A673 (cell line): ENCODE data around the gene PIGT. TPM values are rescaled to one million over a fixed set of nuclear protein-coding genes. Genes with fewer than 3 reads are reported as not detected.
A peak's percentile ranks its signal among the peaks of the same experiment; 100 is the strongest.

Source experiments
- Bru-seq: library from RNA; stranded (reverse); fragments of 400-500 nt; gene quantifications from one replicate; lab custom pipeline; 2021; lab: Mats Ljungman, UMichigan
- BruChase-seq, 2 experiments: library from RNA; stranded (reverse); fragments of 400-500 nt; gene quantifications; one replicate each; lab custom pipeline; 2021; lab: Mats Ljungman, UMichigan
- BruUV-seq: library from RNA; stranded (reverse); fragments of 400-500 nt; replicated peaks from 2 replicates; lab custom pipeline; 2021; lab: Mats Ljungman, UMichigan
- CTCF ChIA-PET: fragments of 300-600 bp; sonication (Branson Sonifier 250); formaldehyde crosslinking; loops from one replicate; lab custom pipeline; 2022; ENCODE audit warnings: antibody characterized with exemption; lab: Charles Lee
- POLR2A ChIA-PET: fragments of 300-600 bp; sonication (Branson Sonifier 250); formaldehyde crosslinking; loops from one replicate; lab custom pipeline; 2022; ENCODE audit warnings: antibody characterized with exemption; ENCODE audit not compliant: low non-redundant PET; lab: Charles Lee
- DNase-seq: peaks from one replicate; pipeline ENCODE4 v3.0.0-alpha.2; 2015; ENCODE audit warnings: low spot score
- H3K27ac ChIP-seq: fragments of 200-600 bp; sonication (generic); 2 replicates; pipeline ENCODE4 v1.5.1; 2016; ENCODE audit warnings: mixed run types, low read depth, mild to moderate bottlenecking, mixed read lengths, antibody characterized with exemption, low read length; ENCODE audit not compliant: poor library complexity, severe bottlenecking
- H3K27me3 ChIP-seq: fragments of 200-600 bp; sonication (generic); replicated peaks from 2 replicates; pipeline ENCODE4 v1.6.1; 2017; ENCODE audit warnings: mixed run types, low read depth, mild to moderate bottlenecking, mixed read lengths, antibody characterized with exemption, low read length; ENCODE audit not compliant: insufficient read depth, poor library complexity
- H3K36me3 ChIP-seq: fragments of 200-600 bp; sonication (generic); 2 replicates; pipeline ENCODE4 v1.6.1; 2016; ENCODE audit warnings: mixed run types, mild to moderate bottlenecking, mixed read lengths, antibody characterized with exemption, low read length; ENCODE audit not compliant: insufficient read depth, poor library complexity, severe bottlenecking
- H3K4me1 ChIP-seq: fragments of 200-600 bp; sonication (generic); 2 replicates; pipeline ENCODE4 v1.6.1; 2017; ENCODE audit warnings: mixed run types, mild to moderate bottlenecking, mixed read lengths, antibody characterized with exemption, low read length; ENCODE audit not compliant: insufficient read depth, poor library complexity, severe bottlenecking
- H3K4me3 ChIP-seq: fragments of 200-600 bp; sonication (generic); 2 replicates; pipeline ENCODE4 v1.5.1; 2016; ENCODE audit warnings: low read depth, mixed run types, mild to moderate bottlenecking, mixed read lengths, low read length; ENCODE audit not compliant: poor library complexity, severe bottlenecking
- H3K9me3 ChIP-seq: fragments of 200-600 bp; sonication (generic); 2 replicates; pipeline ENCODE4 v1.6.1; 2016; ENCODE audit warnings: mixed run types, low read depth, mild to moderate bottlenecking, mixed read lengths, antibody characterized with exemption, low read length; ENCODE audit not compliant: poor library complexity, severe bottlenecking
- CTCF ChIP-seq: fragments of 300-800, 200-600 bp; sonication (generic); conservative IDR thresholded peaks from 2 replicates; pipeline ENCODE4 v1.5.1; 2017; ENCODE audit warnings: low read depth, mild to moderate bottlenecking, antibody characterized with exemption, low read length, moderate library complexity, mixed read lengths
- EZH2 ChIP-seq: fragments of 200-600 bp; sonication (generic); IDR thresholded peaks from 2 replicates; pipeline ENCODE4 v1.6.1; 2017; ENCODE audit warnings: borderline replicate concordance, low read depth, mild to moderate bottlenecking, mixed read lengths, antibody characterized with exemption, low read length; ENCODE audit not compliant: poor library complexity, severe bottlenecking
- intact Hi-C: fragments of 100-400 bp; cut with micrococcal nuclease; formaldehyde crosslinking; loops from one replicate; pipeline ENCODE4 v1.10.0; 2022; ENCODE audit not compliant: unreplicated experiment
- long read RNA-seq: library from polyadenylated mRNA; stranded (forward); transcript quantifications from one replicate; pipeline ENCODE4 v2.0.0, GENCODE V29; 2022
- total RNA-seq: library from RNA; stranded (reverse); gene quantifications from 2 replicates; pipeline ENCODE4 v1.2.3, GENCODE V29; 2021

The PIGT gene
- total RNA-seq: 97.2 and 97.3 TPM in 2 replicates
- percentile 63 among the genes with signal in this experiment for Bru-seq, nascent RNA
- percentile 67 among the genes with signal in this experiment for BruChase-seq, experiment 1, labeled RNA remaining after a 2-hour chase
- BruChase-seq, experiment 2, labeled RNA remaining after a 6-hour chase: percentile 68 among the genes with signal in this experiment
- long read RNA-seq, transcript PIGT-201 (10 exons, 1,880 nt): minor isoform, 5 of 260 reads
- long read RNA-seq, transcript PIGT-202 (12 exons, 2,245 nt): major isoform, 199 of 260 reads
- long read RNA-seq, partial matches to known transcripts: 26 of 260 reads
- long read RNA-seq, other reads (novel, unspliced or antisense): 14 of 260 reads

- Histone ChIP-seq H3K27ac (peak within 1 kb of the TSS; percentile 61), H3K4me3 (peak within 1 kb of the TSS; percentile 76), H3K4me1 (peaks cover 12% of the 10 kb centered on the region), H3K27me3 (no peaks in the 10 kb centered on the region), H3K9me3 (no peaks in the 10 kb centered on the region), H3K36me3 (peaks cover 12% of the 10 kb centered on the region)
- ChIA-PET POLR2A (no interaction called here), CTCF (interaction anchor here (0.6 to 1.5 kb wide), 3 partner anchors 24 to 54 kb away, joined by 4 to 9 read pairs (median 4); no protein-coding TSS in a partner anchor)
- peak; percentile 92 for DNase-seq
- no TSS peak for BruUV-seq
- no peak for TF ChIP-seq EZH2
- no peak for TF ChIP-seq CTCF
- intact Hi-C loops: no loop called here
Measured at GRCh38 chr20:45415822-45416637, at the start of gene PIGT. Gene PIGT, plus strand, starts transcription at chr20:45416141. Its CDS starts 16 bp downstream, at chr20:45416157.

- TF ChIP-seq EZH2 (no peak), CTCF (no peak)
- CTCF ChIA-PET: no interaction called here
- POLR2A ChIA-PET: no interaction called here
- Histone ChIP-seq H3K4me1 (peaks cover 11% of the 10 kb centered on the region), H3K36me3 (peaks cover 17% of the 10 kb centered on the region), H3K9me3 (no peaks in the 10 kb centered on the region), H3K27ac (no peak overlapping the region), H3K27me3 (no peaks in the 10 kb centered on the region), H3K4me3 (no peak overlapping the region)
- no TSS peak for BruUV-seq
- DNase-seq: no peak
- intact Hi-C loops: no loop called here
Measured at GRCh38 chr20:45366192-45366591, 49.7 kb upstream of the PIGT start.

- no TSS peak for BruUV-seq
- no peaks in the 10 kb centered on the region for H3K27me3 ChIP-seq
- no peak for TF ChIP-seq EZH2
- TF ChIP-seq CTCF: no peak
- intact Hi-C loops: no loop called here
- H3K4me1 ChIP-seq: peaks cover 11% of the 10 kb centered on the region
- CTCF ChIA-PET: no interaction called here
- H3K36me3 ChIP-seq: peaks cover 17% of the 10 kb centered on the region
- no peak for DNase-seq
- no peak overlapping the region for H3K4me3 ChIP-seq
- H3K27ac ChIP-seq: no peak overlapping the region
- POLR2A ChIA-PET: no interaction called here
- no peaks in the 10 kb centered on the region for H3K9me3 ChIP-seq
Measured at GRCh38 chr20:45366631-45367030, 49.3 kb upstream of the PIGT start.
